Hematopoietic multipotent progenitor cell treated with erythropoietin and hydrocortisone succinate and interleukin-3 and kit ligand, for 6 days (in vitro differentiated cells): Measurements from ENCODE around the gene GHRL.
A peak's percentile ranks its signal among the peaks of the same experiment; 100 is the strongest.

Experiments used
- DNase-seq: peaks from one replicate; pipeline ENCODE4 v3.0.0-alpha.2; 2015

GHRL gene

DNA sequence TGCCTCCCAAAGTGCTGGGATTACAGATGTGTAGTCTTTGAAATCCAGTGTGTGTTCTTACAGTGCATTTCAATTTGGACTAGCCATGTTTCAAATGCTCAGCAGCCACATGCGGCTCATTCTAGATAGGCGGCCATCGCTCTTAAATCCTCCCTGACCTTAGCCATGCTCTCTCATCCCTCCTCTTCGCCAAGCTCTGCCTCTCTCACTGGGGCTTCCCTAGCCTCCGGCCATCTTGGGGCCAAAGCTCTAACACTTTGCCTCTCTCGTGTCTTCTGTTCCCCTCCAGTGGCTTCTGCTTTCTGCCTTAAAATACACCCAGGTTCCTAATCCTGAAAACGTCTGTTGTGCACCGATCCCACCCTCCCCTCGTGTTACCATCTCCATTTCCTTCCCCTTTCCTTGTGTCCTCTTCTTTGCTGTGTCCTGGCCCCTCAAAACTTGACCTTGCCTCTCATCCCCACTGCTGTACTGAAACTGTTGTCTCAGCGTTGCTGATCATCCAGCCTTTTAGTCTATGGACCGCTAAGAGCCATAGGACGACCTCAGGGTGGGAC, 1.4 kb upstream of the GHRL start:
- no peak for DNase-seq

GRCh38 chr3:10291641-10292040, 1.1 kb downstream of the GHRL start:
- no peak for DNase-seq

- DNase-seq, result no peak
Measured at GRCh38 chr3:10290481-10291176, 2.1 kb downstream of the GHRL start.

DNA sequence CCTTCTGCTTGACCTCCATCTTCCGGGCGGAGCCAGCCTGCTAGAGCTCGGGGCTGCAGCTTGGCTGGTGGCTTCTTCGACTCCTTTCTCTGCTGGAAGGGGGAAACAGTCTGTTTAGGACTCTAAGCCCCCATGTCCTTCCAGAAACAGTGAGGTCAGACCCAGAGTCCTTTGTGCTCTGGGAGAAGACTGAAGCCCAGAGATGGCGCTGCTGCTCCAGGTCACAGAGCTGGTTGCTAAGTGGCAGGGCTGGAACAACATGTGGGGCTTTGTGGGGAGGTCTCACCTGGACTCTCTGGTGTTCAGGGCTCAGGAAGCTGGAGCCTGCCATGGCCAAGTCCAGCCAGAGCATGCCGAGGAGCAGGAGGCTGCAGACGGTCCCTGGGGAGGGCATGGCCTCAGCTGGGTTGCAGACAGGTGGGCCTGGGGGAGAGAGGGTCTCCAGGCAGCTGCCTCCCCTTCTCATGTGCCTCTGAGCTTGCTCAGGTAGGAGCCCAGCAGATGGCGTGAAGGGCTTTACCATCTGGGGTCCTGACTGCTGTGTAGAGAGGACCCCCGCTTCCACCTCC, 2.9 kb downstream of the GHRL start:
- DNase-seq, result no peak

DNA sequence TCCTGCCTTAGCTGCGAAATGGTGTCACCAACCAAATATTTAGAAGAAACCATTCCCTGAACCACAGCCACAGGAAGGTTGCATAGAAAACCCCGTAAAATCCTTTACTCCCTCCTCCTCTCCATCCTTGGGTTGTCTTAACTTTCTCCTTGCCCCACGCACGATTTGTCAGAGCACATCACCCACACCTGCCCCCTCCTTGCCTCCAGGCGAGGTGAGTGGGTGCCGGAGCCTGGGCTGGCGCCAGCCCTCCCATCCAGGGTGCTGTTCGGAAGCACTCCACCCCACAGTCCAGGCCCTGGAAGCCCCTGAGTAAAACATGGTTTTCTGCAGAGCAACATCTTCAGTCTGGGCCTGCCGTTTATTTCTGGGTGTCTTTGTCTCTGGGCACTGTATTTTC, 3.7 kb downstream of the GHRL start:
- no peak for DNase-seq

GRCh38 chr3:10288575-10288960, 4.2 kb downstream of the GHRL start:
- DNase-seq, result no peak

DNA sequence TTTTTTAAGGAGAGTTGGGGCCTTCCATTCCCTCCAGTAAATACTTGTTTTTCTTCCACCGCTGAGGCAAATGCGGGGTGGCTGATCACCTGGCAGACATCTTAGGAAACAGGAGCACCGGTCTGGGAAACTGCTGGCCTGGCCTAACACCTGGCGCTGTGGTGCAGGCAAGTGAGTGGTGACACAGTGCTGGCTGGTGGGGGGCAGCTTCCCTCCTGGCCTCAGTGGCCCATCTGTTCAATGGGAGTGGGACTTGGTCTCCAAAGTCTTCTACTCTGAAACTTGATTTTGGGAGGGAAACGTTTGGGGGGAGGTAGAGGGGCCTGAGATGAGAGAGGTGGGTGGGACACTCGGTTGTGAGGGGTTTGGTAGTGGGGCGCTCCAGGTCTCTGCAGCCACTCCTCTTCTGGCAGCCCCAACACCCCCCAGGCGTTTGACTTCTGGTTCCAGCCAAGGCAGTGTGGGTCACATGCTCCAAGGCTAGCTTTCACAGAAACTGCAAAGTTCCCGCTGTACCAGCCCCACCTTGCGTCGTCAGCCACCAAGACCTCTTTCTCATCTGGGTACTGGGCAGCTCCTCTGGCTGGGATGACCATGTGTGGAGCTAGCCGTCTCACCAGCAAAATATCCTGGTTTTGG, 4.7 kb downstream of the GHRL start:
- DNase-seq, result no peak

DNA sequence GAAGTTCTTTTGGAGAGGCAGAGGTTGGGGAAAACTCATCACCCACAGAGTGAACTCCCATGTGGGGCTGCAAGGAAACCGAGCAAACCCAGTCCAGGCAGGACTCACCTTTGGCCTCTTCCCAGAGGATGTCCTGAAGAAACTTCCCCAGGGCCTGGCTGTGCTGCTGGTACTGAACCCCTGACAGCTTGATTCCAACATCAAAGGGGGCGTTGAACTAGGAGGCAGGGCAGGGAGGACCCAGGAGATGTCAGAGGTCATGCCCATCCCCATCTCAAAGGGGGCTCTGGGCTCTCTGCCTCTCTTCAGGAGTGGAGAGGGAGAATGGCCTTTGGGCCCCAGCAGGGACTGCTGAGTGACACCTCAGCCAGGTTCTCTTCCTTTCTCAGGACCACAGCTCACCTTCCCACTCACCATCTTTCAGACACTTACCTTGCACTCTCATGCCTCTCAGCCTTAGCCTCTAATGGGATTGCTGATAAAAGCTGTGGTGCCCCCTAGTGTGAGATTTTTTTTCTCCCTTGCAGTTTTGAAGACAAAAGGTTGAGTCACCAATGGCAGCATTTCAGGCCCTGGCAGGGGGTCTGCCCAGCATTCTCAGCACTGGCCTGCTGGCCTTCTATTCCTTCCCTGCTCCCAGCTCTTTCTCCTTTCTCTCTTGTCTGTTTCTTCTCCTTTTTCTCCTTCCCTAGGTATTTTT, 6.0 kb downstream of the GHRL start:
- DNase-seq, result peak; percentile 72

DNA sequence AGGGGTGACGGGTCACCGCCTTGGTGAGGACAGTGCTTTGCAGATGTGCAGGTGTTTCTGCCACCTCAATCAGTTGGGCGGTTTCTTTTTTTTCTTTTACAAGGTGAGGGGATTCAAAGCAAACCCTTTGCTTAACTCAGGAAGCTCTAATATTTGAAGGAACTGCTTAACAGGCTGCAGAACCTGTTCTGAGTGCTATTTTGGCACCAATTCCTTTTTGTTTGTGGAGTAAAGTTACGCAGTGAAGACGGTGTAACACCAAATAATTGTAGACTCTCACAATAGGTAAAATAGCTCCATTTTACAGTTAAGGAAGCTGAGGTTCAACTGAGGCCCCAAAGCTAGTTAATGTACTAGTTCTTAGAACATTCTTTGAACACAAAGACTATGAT, 6.6 kb downstream of the GHRL start:
- DNase-seq, result no peak

DNA sequence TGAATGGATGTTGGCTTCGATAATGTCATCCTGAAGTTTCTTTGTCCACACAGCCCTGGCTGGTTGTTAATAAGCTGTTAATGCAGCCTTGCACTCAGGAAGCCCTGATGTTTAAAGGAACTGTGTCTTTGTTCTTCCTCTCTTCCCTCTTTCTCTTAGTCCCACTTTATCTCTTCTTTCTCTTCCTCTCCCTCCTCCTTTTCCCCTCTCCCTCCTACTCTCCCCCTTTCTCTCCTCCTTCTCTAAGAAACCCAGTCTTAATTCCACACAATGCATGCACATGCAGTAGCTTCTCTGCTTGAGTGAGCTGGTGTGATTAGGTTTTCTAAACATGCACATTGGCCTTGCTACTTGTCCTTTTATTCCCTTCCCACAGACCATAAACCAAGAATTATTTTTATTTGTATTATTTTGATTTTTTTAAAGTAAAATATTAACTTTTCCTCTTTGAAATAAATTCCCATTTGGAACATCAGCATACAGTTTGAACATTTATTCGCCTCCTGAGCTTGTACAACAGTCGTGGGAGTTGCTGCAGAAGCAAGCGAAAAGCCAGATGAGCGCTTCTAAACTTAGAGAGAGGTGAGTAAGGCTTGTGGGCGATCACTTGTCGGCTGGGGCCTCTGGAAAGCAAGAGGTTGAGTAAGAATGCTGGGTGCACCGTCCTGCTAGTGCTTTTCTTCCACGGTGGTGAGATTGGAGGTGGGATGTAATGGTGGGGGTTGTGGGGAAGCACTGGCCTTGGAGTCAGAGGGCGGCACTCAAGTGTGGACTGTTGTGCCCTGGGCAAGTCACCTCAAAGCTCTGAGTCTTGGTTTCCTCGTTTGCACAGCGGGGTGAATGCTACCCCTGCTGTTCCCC, 7.2 kb downstream of the GHRL start:
- no peak for DNase-seq

GRCh38 chr3:10284496-10284895, 8.3 kb downstream of the GHRL start:
- no peak for DNase-seq

GRCh38 chr3:10283638-10284037, 9.1 kb downstream of the GHRL start:
- DNase-seq, result peak; percentile 63

DNA sequence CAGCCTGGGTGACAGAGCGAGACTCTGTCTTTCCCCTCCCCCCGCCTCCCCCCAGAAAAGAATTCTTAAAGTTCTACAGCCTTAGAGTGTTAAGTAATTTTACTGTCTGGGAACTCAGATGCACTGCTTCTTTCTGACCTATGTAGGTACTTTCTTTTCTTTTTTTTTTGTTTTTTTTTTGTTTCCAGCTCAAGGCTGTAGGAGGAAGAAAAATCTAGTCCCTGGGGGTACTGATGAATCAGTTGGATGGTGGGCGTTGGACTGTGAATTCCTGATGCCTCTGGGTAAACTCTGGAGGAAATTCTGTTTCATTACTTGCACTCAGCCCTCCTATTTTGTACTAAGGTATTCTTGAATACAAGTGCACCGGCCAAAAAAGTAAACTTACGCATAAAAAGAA, 10.8 kb downstream of the GHRL start:
- no peak for DNase-seq

DNA sequence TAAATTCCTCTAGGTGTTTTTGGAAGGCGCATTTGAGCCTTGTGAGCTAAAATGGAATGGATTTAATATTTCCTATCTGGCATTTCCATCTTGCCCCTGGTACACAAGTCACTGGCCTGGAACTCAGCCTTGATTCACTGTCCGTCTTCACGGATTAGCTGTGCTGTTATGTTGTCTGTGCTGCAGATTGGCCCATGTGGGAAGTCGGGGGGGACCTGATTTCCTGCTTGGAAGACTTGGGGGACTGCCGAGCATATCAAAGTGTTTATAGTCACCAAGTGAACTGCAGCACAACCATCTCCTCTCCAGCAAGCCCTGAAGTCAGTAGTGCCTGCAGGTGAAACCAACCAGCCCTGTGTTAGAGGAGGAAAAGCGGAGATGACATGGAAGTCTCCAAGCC, 12.2 kb downstream of the GHRL start:
- no peak for DNase-seq

GRCh38 chr3:10280177-10280529, 12.6 kb downstream of the GHRL start:
- no peak for DNase-seq

DNA sequence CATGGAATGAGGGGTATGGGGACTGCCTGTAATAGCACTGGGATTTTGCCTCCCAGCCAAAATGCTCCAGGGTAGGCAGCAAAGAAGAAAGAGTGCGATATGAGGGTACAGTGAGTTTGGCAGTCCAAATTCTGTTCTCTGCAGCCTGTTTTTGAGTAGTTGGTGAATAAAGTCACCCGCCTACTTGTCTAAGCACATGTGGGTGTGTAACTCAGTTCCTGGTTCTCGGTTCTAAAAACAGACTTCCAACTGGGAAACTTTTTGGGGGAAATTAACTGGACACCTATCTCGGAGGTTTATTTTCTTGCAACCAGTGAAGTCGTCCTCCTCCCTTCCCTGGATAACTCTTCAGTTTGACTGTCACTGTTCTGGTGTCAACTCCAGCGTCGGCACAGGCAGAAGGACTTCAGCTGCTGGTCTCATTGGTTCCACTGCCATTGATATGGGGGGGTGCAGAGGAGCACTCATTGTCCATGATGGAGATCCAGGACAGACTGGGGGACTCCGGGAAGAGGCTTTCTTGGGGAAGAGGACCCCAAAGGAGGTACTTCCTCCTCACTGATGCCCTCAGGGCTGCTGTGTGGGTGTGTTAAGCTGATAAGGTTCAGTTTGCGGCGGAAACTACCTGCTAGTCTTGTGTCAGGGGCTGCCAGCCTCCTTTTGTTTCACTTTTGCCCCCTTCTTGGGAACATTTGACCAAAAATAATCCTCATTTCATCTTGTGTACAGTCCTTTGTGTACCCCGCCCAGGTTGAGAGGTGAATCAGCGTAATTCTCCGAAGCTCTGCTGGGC, 13.2 kb downstream of the GHRL start:
- peak; percentile 61 for DNase-seq

- DNase-seq, result no peak
Measured at GRCh38 chr3:10278501-10278900, 14.2 kb downstream of the GHRL start.

DNA sequence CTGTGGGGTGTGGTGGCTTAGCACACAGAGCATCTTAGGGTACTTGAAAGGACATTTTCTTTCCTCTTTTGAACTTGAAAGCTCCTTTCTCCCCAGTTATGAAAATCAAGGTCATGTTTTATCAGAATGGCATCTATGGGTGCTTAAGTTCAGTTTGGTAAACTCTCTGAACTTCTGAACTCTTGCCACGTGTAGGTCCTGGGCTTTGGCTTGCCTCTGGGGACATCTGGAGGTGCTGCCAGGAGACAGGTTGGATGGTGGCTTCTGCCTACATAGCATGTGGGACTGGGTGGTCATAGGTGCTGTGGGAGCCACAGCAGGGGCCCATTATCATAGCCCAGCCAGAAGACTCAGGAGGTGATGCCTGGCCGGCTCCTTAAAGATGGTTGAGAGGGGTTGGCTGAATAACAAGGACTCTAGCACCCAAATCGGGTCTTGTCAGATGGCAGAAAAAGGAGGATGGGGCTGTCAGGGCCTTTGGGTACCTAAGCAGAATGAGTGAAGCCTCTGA, 15.6 kb downstream of the GHRL start:
- no peak for DNase-seq

DNA sequence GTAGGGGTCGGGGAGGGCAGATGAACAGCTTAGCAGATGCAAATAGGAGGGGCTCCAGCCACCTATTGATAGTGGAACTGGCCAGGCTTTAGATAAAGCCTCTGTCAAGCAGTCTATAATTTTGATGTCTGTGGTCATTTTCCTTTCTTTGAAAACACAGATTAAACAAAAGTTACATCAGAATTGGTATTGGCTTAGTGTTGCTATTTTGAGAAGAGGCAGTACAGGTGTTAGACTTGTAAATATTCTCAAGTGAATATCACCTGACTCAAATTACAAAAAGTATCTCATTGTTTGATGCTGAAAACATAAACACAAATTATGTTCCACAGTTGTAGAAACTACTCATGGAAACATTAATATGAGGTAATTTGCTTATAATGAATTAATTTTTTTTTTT, 18.1 kb downstream of the GHRL start:
- no peak for DNase-seq

DNA sequence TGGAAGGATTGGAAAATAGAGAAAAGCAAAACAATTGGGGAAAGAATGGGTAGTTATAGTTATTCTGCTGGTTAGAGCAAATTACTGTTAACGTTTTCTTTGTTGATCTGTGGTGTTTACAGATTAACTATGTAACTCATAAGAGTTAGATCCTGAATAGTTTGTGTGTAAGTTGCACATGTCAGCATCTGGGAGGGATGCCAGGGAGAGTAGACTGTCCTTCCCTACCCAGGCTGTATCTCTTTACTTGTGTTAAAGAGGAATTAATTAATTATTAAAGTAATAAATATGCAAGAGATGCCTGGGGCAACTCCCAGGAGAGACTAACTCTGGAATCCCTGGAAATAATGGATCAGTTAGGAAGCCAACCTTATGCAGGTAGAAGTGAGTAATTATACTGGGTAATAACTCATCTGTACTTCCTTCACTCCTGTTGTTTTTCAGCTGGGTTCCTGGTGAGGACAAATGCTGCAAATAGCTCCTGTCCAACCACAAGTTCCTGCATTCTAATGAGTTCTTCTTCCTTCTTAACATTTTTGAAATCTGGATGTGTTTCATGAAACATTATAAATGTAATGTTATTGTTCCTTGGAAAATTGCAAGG, 18.9 kb downstream of the GHRL start:
- DNase-seq, result no peak

- no peak for DNase-seq
Measured at GRCh38 chr3:10272977-10273376, 19.8 kb downstream of the GHRL start.
